LoVo (cell line): ENCODE measurements around the gene GOLIM4.

ENCODE experiments used
- DNase-seq: peaks from one replicate; pipeline ENCODE4 v3.0.0-alpha.2; 2016; ENCODE audit warnings: low spot score

The GOLIM4 gene

GRCh38 chr3:168100777-168101492, 5.2 kb upstream of the GOLIM4 start:
- DNase-seq = no peak

GRCh38 chr3:168097381-168097780, 1.7 kb upstream of the GOLIM4 start:
- no peak for DNase-seq

GRCh38 chr3:168096210-168096652, 507 bp upstream of the GOLIM4 start:
- DNase-seq = peak; percentile 78

- DNase-seq = peak; percentile 57
These were observed 680 bp downstream of the GOLIM4 start for GRCh38 chr3:168094877-168095610.

GRCh38 chr3:168094580-168094876, 1.2 kb downstream of the GOLIM4 start:
- no peak for DNase-seq

GRCh38 chr3:168093790-168094189, 1.9 kb downstream of the GOLIM4 start:
- no peak for DNase-seq

GRCh38 chr3:168093229-168093628, 2.5 kb downstream of the GOLIM4 start:
- no peak for DNase-seq

GRCh38 chr3:168091941-168092340, 3.8 kb downstream of the GOLIM4 start:
- peak; percentile 44 for DNase-seq

- peak; percentile 69 for DNase-seq
These were observed 4.3 kb downstream of the GOLIM4 start for GRCh38 chr3:168091302-168091858.

GRCh38 chr3:168090306-168091085, 5.2 kb downstream of the GOLIM4 start:
- no peak for DNase-seq

- no peak for DNase-seq
These were observed 6.4 kb downstream of the GOLIM4 start for GRCh38 chr3:168089179-168089771.

GRCh38 chr3:168088106-168088720, 7.5 kb downstream of the GOLIM4 start:
- DNase-seq = peak; percentile 32

GRCh38 chr3:168087539-168087938, 8.2 kb downstream of the GOLIM4 start:
- DNase-seq = no peak

GRCh38 chr3:168086541-168087260, 9.0 kb downstream of the GOLIM4 start:
- no peak for DNase-seq

GRCh38 chr3:168085491-168086119, 10.1 kb downstream of the GOLIM4 start:
- no peak for DNase-seq

GRCh38 chr3:168083906-168084305, 11.8 kb downstream of the GOLIM4 start:
- no peak for DNase-seq

GRCh38 chr3:168081856-168082255, 13.9 kb downstream of the GOLIM4 start:
- DNase-seq = no peak

- DNase-seq = no peak
These were observed 14.5 kb downstream of the GOLIM4 start for GRCh38 chr3:168081171-168081771.

- DNase-seq = no peak
These were observed 15.1 kb downstream of the GOLIM4 start for GRCh38 chr3:168080499-168081170.

GRCh38 chr3:168080022-168080421, 15.7 kb downstream of the GOLIM4 start:
- DNase-seq = no peak
